Heart left ventricle (tissue), 16 donors: ENCODE measurements around the gene MRPL22. TPM values are rescaled to one million over a fixed set of nuclear protein-coding genes. Genes with fewer than 3 reads are reported as not detected.

Source experiments
- ATAC-seq, 4 donors: fragments of 200-7000 bp; cut with Tn5 transposase; one replicate each; pipeline ENCODE4 v1.9.1; 2020 to 2022; ENCODE audit warnings: moderate library complexity in 4 of 4, mild to moderate bottlenecking in 3 of 4, moderate number of reproducible peaks in 1 of 4
- DNase-seq, 5 donors: peaks; one replicate each; pipeline ENCODE4 v3.0.0-alpha.2; 2020
- H3K27ac ChIP-seq, 12 donors: fragments of 200-600 bp; sonication (generic) in 4 of 12; one replicate each; pipeline versions ENCODE4 v1.5.0 to v1.8.0; 2016 to 2022; ENCODE audit warnings: mild to moderate bottlenecking in 2 of 12
- H3K27me3 ChIP-seq, 9 donors: fragments of 200-600 bp; sonication (generic) in 2 of 9; one replicate each; pipeline versions ENCODE4 v1.5.1 to v1.8.0; 2016 to 2022; ENCODE audit warnings: mild to moderate bottlenecking in 3 of 9
- H3K36me3 ChIP-seq, 9 donors: fragments of 200-600 bp; sonication (generic) in 2 of 9; one replicate each; pipeline versions ENCODE4 v1.5.0 to v1.8.0; 2018 to 2022; ENCODE audit warnings: mild to moderate bottlenecking in 2 of 9
- H3K4me1 ChIP-seq, 12 donors: fragments of 200-600 bp; sonication (generic) in 4 of 12; one replicate each; pipeline versions ENCODE4 v1.5.0 to v1.8.0; 2016 to 2022; ENCODE audit warnings: mild to moderate bottlenecking in 3 of 12
- H3K4me3 ChIP-seq, 12 donors: fragments of 200-600 bp; sonication (generic) in 4 of 12; one replicate each; pipeline versions ENCODE4 v1.5.0 to v1.8.0; 2017 to 2022; ENCODE audit warnings: mild to moderate bottlenecking in 9 of 12, moderate library complexity in 4 of 12
- H3K9me3 ChIP-seq, 12 donors: fragments of 200-600 bp; sonication (generic) in 4 of 12; one replicate each; pipeline versions ENCODE4 v1.5.0 to v1.8.0; 2016 to 2022; ENCODE audit warnings: mild to moderate bottlenecking in 1 of 12
- POLR2A ChIP-seq, 2 donors: fragments of 450-650 bp; IDR thresholded peaks; one replicate each; pipeline ENCODE4 v1.6.1; 2017; ENCODE audit warnings: antibody characterized with exemption in 2 of 2, mild to moderate bottlenecking in 2 of 2, moderate library complexity in 2 of 2
- WGBS, 4 donors: extraction: QIAGEN DNeasy Blood & Tissue Kit in 2 of 4; methylation state at CpG; one replicate each; pipeline versions ENCODE4 v1.1.5 to v1.1.7; 2013 to 2018; 5-methylcytosine and 5-hydroxymethylcytosine counted together
- intact Hi-C, 10 donors: fragments of 100-400 bp; cut with DNase I; formaldehyde crosslinking; loops; one replicate each; pipeline versions ENCODE4 v1.11.1 to v1.14.2; 2022
- polyA plus RNA-seq, 2 donors: library from polyadenylated mRNA; stranded (reverse); fragments of 200-250 nt; gene quantifications; one replicate each; pipeline ENCODE4 v1.2.3, GENCODE V29; 2013
- total RNA-seq, 9 donors: library from RNA; depleted of rRNA in 2 of 9; stranded (reverse); fragments of >200 nt in 2 of 9; fragmentation: NEBNext Ultra II Directional in 3 of 9; extraction: Animal tissue kit (Norgen Biotek cat#: 25700) in 3 of 9; gene quantifications; one replicate each; pipeline versions ENCODE4 v1.1.0 to v1.2.4, GENCODE V29; 2016 to 2023
- TF ChIP-seq, protein P1 (sequence below), 12 donors: fragments of 200-600 bp; sonication (generic) in 4 of 12; IDR thresholded peaks; one replicate each; pipeline versions ENCODE4 v1.5.0 to v1.8.0; 2018 to 2022; ENCODE audit warnings: antibody characterized with exemption in 12 of 12, mild to moderate bottlenecking in 5 of 12
- donor health status: ischemic (EF 13 %, LVEDD 7.1; RV severe dilation, severe dysfunction).
- donor health status: healthy with polysubstance abuse.
- donor health status: DM: no; HTN: yes; CAD: no.
- donor health status: DM: no; HTN: no; CAD: no.
- donor health status: ischemic (EF 25% LVEDD 6.9; RV normal size, moderate dysfunction).
- donor health status: ischemic (EF 25% LVEDD 5.7; RV mildly dilated, moderate dysfunction).
- donor health status: healthy.
- donor health status: DM: yes; HTN: yes; CAD: no.
- donor health status: ischemic (EF 35%, LVEDD 5.7; RV mildly dilated, moderate dysfunction).
- donor health status: nonischemic (EF 11% LVEDD 7.7; RV severe dilation, severe dysfunction).
- donor health status: DM: yes; HTN: yes; CAD: no.
- donor health status: PGD.
- donor health status: ischemic (EF 29% LVEDD 5.4; RV normal size, mild dysfunction).
- donor health status: nonischemic (EF 23%, LVEDD 6.1; RV moderate dilation, normal function).

MRPL22 gene
- total and polyA plus RNA-seq, 11 donors, result 25.7 to 144 (median 61.4) TPM

DNA sequence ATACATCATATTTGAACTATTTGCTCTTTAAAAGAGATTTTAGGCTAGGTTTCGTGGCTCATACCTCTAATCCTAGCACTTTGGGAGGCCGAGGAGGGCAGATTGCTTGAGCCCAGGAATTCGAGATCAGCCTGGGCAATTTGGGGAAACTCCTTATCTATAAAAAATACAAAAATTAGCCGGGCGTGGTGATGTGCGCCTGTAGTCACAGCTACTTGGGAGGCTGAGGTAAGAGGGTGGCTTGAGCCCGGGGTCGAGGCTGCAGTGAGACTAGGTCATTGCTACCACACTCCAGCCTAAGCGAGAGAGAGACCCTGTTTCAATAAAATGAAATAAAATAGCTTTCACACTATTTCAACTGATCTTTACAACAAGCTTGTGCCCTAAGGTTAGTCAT lies 500 bp upstream of the MRPL22 start:
- Histone ChIP-seq H3K9me3 (no peaks in the 10 kb centered on the region), H3K27ac (peak overlapping the region in 11 of 12 donors; percentile 65 to 89 (median 81)), H3K4me3 (peak overlapping the region; percentile 51 to 91 (median 76)), H3K27me3 (no peaks in the 10 kb centered on the region), H3K4me1 (peaks cover 9 to 50% (median 39%) of the 10 kb centered on the region in 12 donors), H3K36me3 (peaks cover 0 to 9% (median 4%) of the 10 kb centered on the region in 9 donors)
- ATAC-seq (no peak), DNase-seq (no peak)
- 81 to 86% (median 84%) methylated on average over 9 of the region's 9 CpGs for WGBS, 4 donors
- intact Hi-C loops, result loop anchor here in 2 of 10 donors (10.0 kb wide), 1 partner anchor 1884 kb away; no protein-coding TSS in a partner anchor
- TF ChIP-seq POLR2A (IDR thresholded peaks at IDR 0.05), result no peak
- TF ChIP-seq, protein P1, sequence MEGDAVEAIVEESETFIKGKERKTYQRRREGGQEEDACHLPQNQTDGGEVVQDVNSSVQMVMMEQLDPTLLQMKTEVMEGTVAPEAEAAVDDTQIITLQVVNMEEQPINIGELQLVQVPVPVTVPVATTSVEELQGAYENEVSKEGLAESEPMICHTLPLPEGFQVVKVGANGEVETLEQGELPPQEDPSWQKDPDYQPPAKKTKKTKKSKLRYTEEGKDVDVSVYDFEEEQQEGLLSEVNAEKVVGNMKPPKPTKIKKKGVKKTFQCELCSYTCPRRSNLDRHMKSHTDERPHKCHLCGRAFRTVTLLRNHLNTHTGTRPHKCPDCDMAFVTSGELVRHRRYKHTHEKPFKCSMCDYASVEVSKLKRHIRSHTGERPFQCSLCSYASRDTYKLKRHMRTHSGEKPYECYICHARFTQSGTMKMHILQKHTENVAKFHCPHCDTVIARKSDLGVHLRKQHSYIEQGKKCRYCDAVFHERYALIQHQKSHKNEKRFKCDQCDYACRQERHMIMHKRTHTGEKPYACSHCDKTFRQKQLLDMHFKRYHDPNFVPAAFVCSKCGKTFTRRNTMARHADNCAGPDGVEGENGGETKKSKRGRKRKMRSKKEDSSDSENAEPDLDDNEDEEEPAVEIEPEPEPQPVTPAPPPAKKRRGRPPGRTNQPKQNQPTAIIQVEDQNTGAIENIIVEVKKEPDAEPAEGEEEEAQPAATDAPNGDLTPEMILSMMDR (IDR thresholded peaks at IDR 0.05), result no peak

DNA sequence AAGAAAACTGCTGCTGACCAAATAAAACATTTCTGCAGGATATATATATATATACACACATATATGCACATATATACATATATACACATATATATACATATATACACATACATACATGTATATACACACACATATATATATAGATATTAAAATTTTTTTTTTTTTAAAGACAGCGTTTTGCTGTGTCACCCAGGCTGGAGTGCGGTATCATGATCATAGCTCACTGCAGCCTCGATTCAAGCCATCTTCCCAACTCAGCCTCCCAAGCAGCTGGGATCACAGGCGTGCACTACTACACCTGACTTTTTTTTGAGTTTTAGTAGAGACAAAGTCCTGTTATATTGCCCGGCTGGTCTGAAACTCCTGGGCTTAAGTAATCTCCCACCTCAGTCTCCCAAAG lies 2.7 kb downstream of the MRPL22 start:
- Histone ChIP-seq H3K4me3 (no peak overlapping the region), H3K27me3 (no peaks in the 10 kb centered on the region), H3K9me3 (no peaks in the 10 kb centered on the region), H3K36me3 (peaks cover 0 to 11% (median 2%) of the 10 kb centered on the region in 9 donors), H3K4me1 (peaks cover 4 to 42% (median 33%) of the 10 kb centered on the region in 12 donors), H3K27ac (no peak overlapping the region)
- DNase-seq, result no peak
- no peak for ATAC-seq
- intact Hi-C loops, result loop anchor here in 2 of 10 donors (10.0 kb wide), 1 partner anchor 1881 kb away; no protein-coding TSS in a partner anchor
- TF ChIP-seq, protein P1 (IDR thresholded peaks at IDR 0.05), result no peak
- TF ChIP-seq POLR2A (IDR thresholded peaks at IDR 0.05), result no peak
- WGBS, 4 donors, result 80 to 88% (median 86%) methylated on average over 5 of the region's 5 CpGs

DNA sequence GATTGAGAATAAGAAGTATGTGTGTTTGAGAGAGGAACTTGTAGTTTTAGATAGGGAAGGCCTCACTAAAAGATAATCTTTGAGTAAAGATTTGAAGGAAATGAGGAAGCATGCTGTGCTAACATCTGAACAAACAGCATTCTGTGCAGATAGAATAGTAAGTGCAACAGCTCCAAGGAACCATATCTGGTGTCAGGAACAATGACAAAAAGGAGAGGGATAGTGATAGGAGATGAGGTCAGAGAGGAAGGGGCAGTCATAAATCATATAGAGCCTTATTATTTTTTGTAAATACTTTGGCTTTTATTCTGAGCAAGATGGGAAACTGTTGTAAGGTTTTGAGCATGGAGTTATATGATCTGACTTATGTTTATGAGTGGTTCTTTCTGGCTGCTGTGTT lies 3.8 kb downstream of the MRPL22 start:
- intact Hi-C loops, result loop anchor here in 2 of 10 donors (10.0 kb wide), 1 partner anchor 1880 kb away; no protein-coding TSS in a partner anchor
- Histone ChIP-seq H3K9me3 (no peaks in the 10 kb centered on the region), H3K36me3 (peaks cover 0 to 11% (median 2%) of the 10 kb centered on the region in 9 donors), H3K27me3 (no peaks in the 10 kb centered on the region), H3K4me3 (no peak overlapping the region), H3K27ac (no peak overlapping the region), H3K4me1 (peaks cover 4 to 41% (median 31%) of the 10 kb centered on the region in 12 donors)
- DNase-seq, result no peak
- ATAC-seq, result no peak
- no peak for TF ChIP-seq POLR2A (IDR thresholded peaks at IDR 0.05)
- TF ChIP-seq, protein P1 (IDR thresholded peaks at IDR 0.05), result no peak

DNA sequence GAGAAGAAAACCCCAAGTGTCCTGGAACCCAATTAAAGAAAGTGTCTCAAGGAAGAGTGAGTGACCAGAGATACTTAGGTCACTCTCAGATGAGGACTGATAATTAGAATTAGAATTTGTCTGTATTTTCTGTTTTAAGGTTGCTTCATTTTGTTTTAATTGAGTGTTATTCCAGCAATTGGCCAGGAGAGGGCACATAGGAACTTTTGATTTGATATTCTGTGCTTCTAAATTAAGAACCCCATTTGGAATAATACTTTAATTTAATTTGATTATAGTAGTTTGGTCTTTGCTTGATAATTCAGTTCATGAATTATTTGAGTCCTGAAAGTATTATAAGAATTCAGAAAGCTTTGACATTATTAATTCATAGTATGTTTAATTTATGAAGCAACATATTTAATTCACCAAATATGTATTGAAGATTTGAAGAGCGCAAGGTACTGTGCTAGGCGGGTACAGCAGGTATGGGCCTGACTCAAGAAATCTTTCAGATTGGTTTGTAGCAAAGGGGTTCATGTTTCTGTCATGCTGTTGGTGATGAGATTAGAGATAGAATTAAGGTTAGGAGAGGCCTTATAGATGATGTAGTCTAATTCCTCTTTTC lies 4.9 kb downstream of the MRPL22 start:
- no peak for ATAC-seq
- TF ChIP-seq, protein P1 (IDR thresholded peaks at IDR 0.05), result peak; percentile 51 to 73 (median 66)
- no peak for TF ChIP-seq POLR2A (IDR thresholded peaks at IDR 0.05)

More for the DNA sequence above, 4.9 kb downstream of the MRPL22 start:
- intact Hi-C loops, result loop anchor here in 2 of 10 donors (10.0 kb wide), 1 partner anchor 1879 kb away; no protein-coding TSS in a partner anchor
- Histone ChIP-seq H3K27ac (no peak overlapping the region), H3K36me3 (peaks cover 0 to 14% (median 4%) of the 10 kb centered on the region in 9 donors), H3K4me1 (peaks cover 4 to 39% (median 26%) of the 10 kb centered on the region in 12 donors), H3K27me3 (no peaks in the 10 kb centered on the region), H3K9me3 (no peaks in the 10 kb centered on the region), H3K4me3 (no peak overlapping the region)
- no peak for DNase-seq
- 92 to 96% (median 95%) methylated on average over 2 of the region's 2 CpGs for WGBS, 4 donors
